ENCODE data around the gene ONECUT2.

ONECUT2 gene

GRCh38 chr18:57432751-57433400 lies 2.3 kb upstream of the ONECUT2 start:
- no peak overlapping the region for H3K23ac ChIP-seq (ENCODE audit: low read length)
- H2BK5ac ChIP-seq (ENCODE audit: low read length), result no peak overlapping the region
- no peak overlapping the region for H3K9ac ChIP-seq (ENCODE audit: low read length)
- H3K79me2 ChIP-seq (ENCODE audit: control insufficient read depth, insufficient read depth, low read length), result no peaks in the 10 kb centered on the region
- H2BK120ac ChIP-seq (ENCODE audit: low read depth, low read length), result no peak overlapping the region
- no peak overlapping the region for H3K56ac ChIP-seq (ENCODE audit: low read length)
- peaks cover 4% of the 10 kb centered on the region for H3K4me1 ChIP-seq (ENCODE audit: control insufficient read depth, low read depth, low read length)
- H3K27ac ChIP-seq (ENCODE audit: low read depth, low read length), result no peak overlapping the region
- no CpG with 5 or more reads among the region's 9 CpGs for WGBS (ENCODE audit: extremely low coverage, insufficient coverage, low lambda C conversion rate)
- no peak overlapping the region for H3K4me2 ChIP-seq (ENCODE audit: low read length)
- no peak overlapping the region for H2AK5ac ChIP-seq (ENCODE audit: low read length)
- no peak overlapping the region for H2BK15ac ChIP-seq (replicated peaks; ENCODE audit: low read depth)
- peaks cover 55% of the 10 kb centered on the region for H3K27me3 ChIP-seq (ENCODE audit: insufficient read depth, low read length, poor library complexity)
- H3K4me3 ChIP-seq (ENCODE audit: low read length), result no peak overlapping the region
- no peak overlapping the region for H3K18ac ChIP-seq (ENCODE audit: low read length)
- H3K4ac ChIP-seq (ENCODE audit: low read depth, low read length), result no peak overlapping the region
- DNase-seq, result peak; percentile 22
- H3K79me1 ChIP-seq (ENCODE audit: low read length), result no peaks in the 10 kb centered on the region
- H3K36me3 ChIP-seq (ENCODE audit: control insufficient read depth, insufficient read depth, low read length), result no peaks in the 10 kb centered on the region
- H4K5ac ChIP-seq (ENCODE audit: low read length), result no peak overlapping the region
- no peak overlapping the region for H4K8ac ChIP-seq (ENCODE audit: low read depth, low read length)

GRCh38 chr18:57433482-57433881 lies 1.7 kb upstream of the ONECUT2 start:
- H3K79me2 ChIP-seq (ENCODE audit: control insufficient read depth, insufficient read depth, low read length), result no peaks in the 10 kb centered on the region
- H3K4ac ChIP-seq (ENCODE audit: low read depth, low read length), result no peak overlapping the region
- DNase-seq, result peak; percentile 19
- H3K4me1 ChIP-seq (ENCODE audit: control insufficient read depth, low read depth, low read length), result peaks cover 4% of the 10 kb centered on the region
- no peak overlapping the region for H2BK5ac ChIP-seq (ENCODE audit: low read length)
- H2AK5ac ChIP-seq (ENCODE audit: low read length), result no peak overlapping the region
- no peak overlapping the region for H3K9ac ChIP-seq (ENCODE audit: low read length)
- no peak overlapping the region for H2BK120ac ChIP-seq (ENCODE audit: low read depth, low read length)
- peaks cover 55% of the 10 kb centered on the region for H3K27me3 ChIP-seq (ENCODE audit: insufficient read depth, low read length, poor library complexity)
- no peaks in the 10 kb centered on the region for H3K79me1 ChIP-seq (ENCODE audit: low read length)
- H4K5ac ChIP-seq (ENCODE audit: low read length), result no peak overlapping the region
- no peak overlapping the region for H3K56ac ChIP-seq (ENCODE audit: low read length)
- no peaks in the 10 kb centered on the region for H3K36me3 ChIP-seq (ENCODE audit: control insufficient read depth, insufficient read depth, low read length)
- no CpG with 5 or more reads among the region's 6 CpGs for WGBS (ENCODE audit: extremely low coverage, insufficient coverage, low lambda C conversion rate)
- no peak overlapping the region for H3K23ac ChIP-seq (ENCODE audit: low read length)
- no peak overlapping the region for H2BK15ac ChIP-seq (replicated peaks; ENCODE audit: low read depth)
- H3K18ac ChIP-seq (ENCODE audit: low read length), result no peak overlapping the region
- H3K27ac ChIP-seq (ENCODE audit: low read depth, low read length), result no peak overlapping the region
- no peak overlapping the region for H4K8ac ChIP-seq (ENCODE audit: low read depth, low read length)
- H3K4me3 ChIP-seq (ENCODE audit: low read length), result no peak overlapping the region
- no peak overlapping the region for H3K4me2 ChIP-seq (ENCODE audit: low read length)

GRCh38 chr18:57433934-57434535 lies 1.1 kb upstream of the ONECUT2 start:
- peak; percentile 38 for DNase-seq
- Histone ChIP-seq H3K79me2 (ENCODE audit: control insufficient read depth, insufficient read depth, low read length) (no peaks in the 10 kb centered on the region), H3K4me3 (ENCODE audit: low read length) (no peak overlapping the region), H3K56ac (ENCODE audit: low read length) (no peak overlapping the region), H3K4ac (ENCODE audit: low read depth, low read length) (no peak overlapping the region), H3K27ac (ENCODE audit: low read depth, low read length) (no peak overlapping the region), H4K8ac (ENCODE audit: low read depth, low read length) (no peak overlapping the region), H3K18ac (ENCODE audit: low read length) (no peak overlapping the region), H3K27me3 (ENCODE audit: insufficient read depth, low read length, poor library complexity) (peaks cover 54% of the 10 kb centered on the region), H3K4me1 (ENCODE audit: control insufficient read depth, low read depth, low read length) (peaks cover 5% of the 10 kb centered on the region), H3K9ac (ENCODE audit: low read length) (no peak overlapping the region), H3K36me3 (ENCODE audit: control insufficient read depth, insufficient read depth, low read length) (no peaks in the 10 kb centered on the region), H2BK120ac (ENCODE audit: low read depth, low read length) (no peak overlapping the region), H4K5ac (ENCODE audit: low read length) (no peak overlapping the region), H3K4me2 (ENCODE audit: low read length) (peak overlapping the region; percentile 89), H3K23ac (ENCODE audit: low read length) (no peak overlapping the region), H2BK15ac (replicated peaks; ENCODE audit: low read depth) (no peak overlapping the region), H3K79me1 (ENCODE audit: low read length) (no peaks in the 10 kb centered on the region), H2AK5ac (ENCODE audit: low read length) (no peak overlapping the region), H2BK5ac (ENCODE audit: low read length) (no peak overlapping the region)
- no CpG with 5 or more reads among the region's 25 CpGs for WGBS (ENCODE audit: extremely low coverage, insufficient coverage, low lambda C conversion rate)

GRCh38 chr18:57435846-57436190 lies 644 bp downstream of the ONECUT2 start:
- DNase-seq, result no peak
- peak overlapping the region; percentile 42 for H3K4me2 ChIP-seq (ENCODE audit: low read length)
- H3K27ac ChIP-seq (ENCODE audit: low read depth, low read length), result no peak overlapping the region
- peaks cover 7% of the 10 kb centered on the region for H3K4me1 ChIP-seq (ENCODE audit: control insufficient read depth, low read depth, low read length)
- WGBS (ENCODE audit: extremely low coverage, insufficient coverage, low lambda C conversion rate), result no CpG with 5 or more reads among the region's 44 CpGs
- H3K4me3 ChIP-seq (ENCODE audit: low read length), result no peak overlapping the region
- H3K27me3 ChIP-seq (ENCODE audit: insufficient read depth, low read length, poor library complexity), result peaks cover 57% of the 10 kb centered on the region
- peak overlapping the region; percentile 94 for H3K23ac ChIP-seq (ENCODE audit: low read length)
- no peak overlapping the region for H2AK5ac ChIP-seq (ENCODE audit: low read length)
- H2BK5ac ChIP-seq (ENCODE audit: low read length), result no peak overlapping the region
- H2BK120ac ChIP-seq (ENCODE audit: low read depth, low read length), result no peak overlapping the region
- H3K79me1 ChIP-seq (ENCODE audit: low read length), result no peaks in the 10 kb centered on the region
- no peak overlapping the region for H3K9ac ChIP-seq (ENCODE audit: low read length)
- no peak overlapping the region for H3K18ac ChIP-seq (ENCODE audit: low read length)
- peak overlapping the region; percentile 43 for H3K56ac ChIP-seq (ENCODE audit: low read length)
- no peak overlapping the region for H4K5ac ChIP-seq (ENCODE audit: low read length)
- H3K79me2 ChIP-seq (ENCODE audit: control insufficient read depth, insufficient read depth, low read length), result no peaks in the 10 kb centered on the region
- H4K8ac ChIP-seq (ENCODE audit: low read depth, low read length), result no peak overlapping the region
- no peak overlapping the region for H2BK15ac ChIP-seq (replicated peaks; ENCODE audit: low read depth)
- H3K36me3 ChIP-seq (ENCODE audit: control insufficient read depth, insufficient read depth, low read length), result no peaks in the 10 kb centered on the region
- H3K4ac ChIP-seq (ENCODE audit: low read depth, low read length), result no peak overlapping the region

- H2BK120ac ChIP-seq (ENCODE audit: low read depth, low read length), result no peak overlapping the region
- H2BK15ac ChIP-seq (replicated peaks; ENCODE audit: low read depth), result no peak overlapping the region
- H3K4ac ChIP-seq (ENCODE audit: low read depth, low read length), result no peak overlapping the region
- H4K8ac ChIP-seq (ENCODE audit: low read depth, low read length), result no peak overlapping the region
- no CpG with 5 or more reads among the region's 62 CpGs for WGBS (ENCODE audit: extremely low coverage, insufficient coverage, low lambda C conversion rate)
- H3K18ac ChIP-seq (ENCODE audit: low read length), result no peak overlapping the region
- no peak overlapping the region for H3K27ac ChIP-seq (ENCODE audit: low read depth, low read length)
- no peaks in the 10 kb centered on the region for H3K79me2 ChIP-seq (ENCODE audit: control insufficient read depth, insufficient read depth, low read length)
- H3K4me2 ChIP-seq (ENCODE audit: low read length), result peak overlapping the region; percentile 42
- no peaks in the 10 kb centered on the region for H3K36me3 ChIP-seq (ENCODE audit: control insufficient read depth, insufficient read depth, low read length)
- no peaks in the 10 kb centered on the region for H3K79me1 ChIP-seq (ENCODE audit: low read length)
- H3K4me1 ChIP-seq (ENCODE audit: control insufficient read depth, low read depth, low read length), result peaks cover 7% of the 10 kb centered on the region
- H2AK5ac ChIP-seq (ENCODE audit: low read length), result no peak overlapping the region
- peaks cover 62% of the 10 kb centered on the region for H3K27me3 ChIP-seq (ENCODE audit: insufficient read depth, low read length, poor library complexity)
- H2BK5ac ChIP-seq (ENCODE audit: low read length), result no peak overlapping the region
- H3K9ac ChIP-seq (ENCODE audit: low read length), result no peak overlapping the region
- peak overlapping the region; percentile 94 for H3K23ac ChIP-seq (ENCODE audit: low read length)
- no peak overlapping the region for H3K4me3 ChIP-seq (ENCODE audit: low read length)
- DNase-seq, result peak; percentile 12
- H3K56ac ChIP-seq (ENCODE audit: low read length), result peak overlapping the region; percentile 43
- H4K5ac ChIP-seq (ENCODE audit: low read length), result no peak overlapping the region
Measured at GRCh38 chr18:57436191-57436964, 1.2 kb downstream of the ONECUT2 start.

Measured in mesendoderm (in vitro differentiated cells).